ENCODE measurements around the gene CDC26.

CDC26 gene

GRCh38 chr9:113228130-113228665 lies 47.2 kb downstream of the CDC26 start:
- H3K4me3 ChIP-seq (ENCODE audit: low read depth, low read length, poor library complexity, severe bottlenecking), result no peak overlapping the region
- TF ChIP-seq EZH2 (IDR thresholded peaks at IDR 0.05; ENCODE audit: borderline replicate concordance, low read length), result no peak
- TF ChIP-seq CTCF (IDR thresholded peaks at IDR 0.05; ENCODE audit: low read length), result no peak
- H4K20me1 ChIP-seq (ENCODE audit: insufficient read depth, low read length), result no peaks in the 10 kb centered on the region
- H3K27ac ChIP-seq (ENCODE audit: low read depth, low read length, poor library complexity, severe bottlenecking), result no peak overlapping the region
- H3K4me2 ChIP-seq (ENCODE audit: low read length), result no peak overlapping the region
- no peak overlapping the region for H2AFZ ChIP-seq (ENCODE audit: low read length)
- H3K4me1 ChIP-seq (ENCODE audit: insufficient read depth, low read length, severe bottlenecking), result peaks cover 18% of the 10 kb centered on the region
- no peaks in the 10 kb centered on the region for H3K9me3 ChIP-seq (ENCODE audit: low read length)
- H3K9me2 ChIP-seq (ENCODE audit: low read depth, low read length), result no peaks in the 10 kb centered on the region
- no peaks in the 10 kb centered on the region for H3F3A ChIP-seq (ENCODE audit: insufficient read depth, low read length)
- H3K9ac ChIP-seq (ENCODE audit: low read length), result no peak overlapping the region
- H3K36me3 ChIP-seq (ENCODE audit: insufficient read depth, low read length), result peaks cover 4% of the 10 kb centered on the region; the same call in 1 of the 2 replicates
- no peaks in the 10 kb centered on the region for H3K27me3 ChIP-seq (ENCODE audit: insufficient read depth, low read length)
- H3K79me2 ChIP-seq (ENCODE audit: insufficient read depth, low read length), result no peaks in the 10 kb centered on the region

GRCh38 chr9:113227436-113227835 lies 47.9 kb downstream of the CDC26 start:
- Histone ChIP-seq H3F3A (ENCODE audit: insufficient read depth, low read length) (no peaks in the 10 kb centered on the region), H4K20me1 (ENCODE audit: insufficient read depth, low read length) (no peaks in the 10 kb centered on the region), H2AFZ (ENCODE audit: low read length) (no peak overlapping the region), H3K4me2 (ENCODE audit: low read length) (no peak overlapping the region), H3K9me3 (ENCODE audit: low read length) (no peaks in the 10 kb centered on the region), H3K9me2 (ENCODE audit: low read depth, low read length) (no peaks in the 10 kb centered on the region), H3K79me2 (ENCODE audit: insufficient read depth, low read length) (no peaks in the 10 kb centered on the region), H3K4me1 (ENCODE audit: insufficient read depth, low read length, severe bottlenecking) (peaks cover 18% of the 10 kb centered on the region), H3K27me3 (ENCODE audit: insufficient read depth, low read length) (no peaks in the 10 kb centered on the region), H3K9ac (ENCODE audit: low read length) (no peak overlapping the region), H3K27ac (ENCODE audit: low read depth, low read length, poor library complexity, severe bottlenecking) (no peak overlapping the region), H3K4me3 (ENCODE audit: low read depth, low read length, poor library complexity, severe bottlenecking) (no peak overlapping the region), H3K36me3 (ENCODE audit: insufficient read depth, low read length) (peaks cover 4% of the 10 kb centered on the region; the same call in 1 of the 2 replicates)
- TF ChIP-seq EZH2 (IDR thresholded peaks at IDR 0.05; ENCODE audit: borderline replicate concordance, low read length), result no peak
- TF ChIP-seq CTCF (IDR thresholded peaks at IDR 0.05; ENCODE audit: low read length), result no peak

- Histone ChIP-seq H3K9me3 (ENCODE audit: low read length) (no peaks in the 10 kb centered on the region), H3K4me1 (ENCODE audit: insufficient read depth, low read length, severe bottlenecking) (peaks cover 38% of the 10 kb centered on the region), H3K27me3 (ENCODE audit: insufficient read depth, low read length) (no peaks in the 10 kb centered on the region), H3K4me2 (ENCODE audit: low read length) (no peak overlapping the region), H3K4me3 (ENCODE audit: low read depth, low read length, poor library complexity, severe bottlenecking) (no peak overlapping the region), H3K36me3 (ENCODE audit: insufficient read depth, low read length) (peaks cover 4% of the 10 kb centered on the region; the same call in 1 of the 2 replicates), H3F3A (ENCODE audit: insufficient read depth, low read length) (peaks cover 8% of the 10 kb centered on the region), H2AFZ (ENCODE audit: low read length) (no peak overlapping the region), H4K20me1 (ENCODE audit: insufficient read depth, low read length) (no peaks in the 10 kb centered on the region), H3K79me2 (ENCODE audit: insufficient read depth, low read length) (peaks cover 21% of the 10 kb centered on the region), H3K27ac (ENCODE audit: low read depth, low read length, poor library complexity, severe bottlenecking) (no peak overlapping the region), H3K9ac (ENCODE audit: low read length) (no peak overlapping the region), H3K9me2 (ENCODE audit: low read depth, low read length) (no peaks in the 10 kb centered on the region)
- no peak for TF ChIP-seq EZH2 (IDR thresholded peaks at IDR 0.05; ENCODE audit: borderline replicate concordance, low read length)
- TF ChIP-seq CTCF (IDR thresholded peaks at IDR 0.05; ENCODE audit: low read length), result no peak
Measured at GRCh38 chr9:113223963-113224362, 51.4 kb downstream of the CDC26 start.

All from OCI-LY1 (cell line).